Measurements from ENCODE around the gene EIF2S1.
"Not testable (repeated sequence)": the region's sequence is repeated elsewhere in the genome, so short reads cannot be mapped to it uniquely, and the experiment has no call there.

Gene EIF2S1

DNA sequence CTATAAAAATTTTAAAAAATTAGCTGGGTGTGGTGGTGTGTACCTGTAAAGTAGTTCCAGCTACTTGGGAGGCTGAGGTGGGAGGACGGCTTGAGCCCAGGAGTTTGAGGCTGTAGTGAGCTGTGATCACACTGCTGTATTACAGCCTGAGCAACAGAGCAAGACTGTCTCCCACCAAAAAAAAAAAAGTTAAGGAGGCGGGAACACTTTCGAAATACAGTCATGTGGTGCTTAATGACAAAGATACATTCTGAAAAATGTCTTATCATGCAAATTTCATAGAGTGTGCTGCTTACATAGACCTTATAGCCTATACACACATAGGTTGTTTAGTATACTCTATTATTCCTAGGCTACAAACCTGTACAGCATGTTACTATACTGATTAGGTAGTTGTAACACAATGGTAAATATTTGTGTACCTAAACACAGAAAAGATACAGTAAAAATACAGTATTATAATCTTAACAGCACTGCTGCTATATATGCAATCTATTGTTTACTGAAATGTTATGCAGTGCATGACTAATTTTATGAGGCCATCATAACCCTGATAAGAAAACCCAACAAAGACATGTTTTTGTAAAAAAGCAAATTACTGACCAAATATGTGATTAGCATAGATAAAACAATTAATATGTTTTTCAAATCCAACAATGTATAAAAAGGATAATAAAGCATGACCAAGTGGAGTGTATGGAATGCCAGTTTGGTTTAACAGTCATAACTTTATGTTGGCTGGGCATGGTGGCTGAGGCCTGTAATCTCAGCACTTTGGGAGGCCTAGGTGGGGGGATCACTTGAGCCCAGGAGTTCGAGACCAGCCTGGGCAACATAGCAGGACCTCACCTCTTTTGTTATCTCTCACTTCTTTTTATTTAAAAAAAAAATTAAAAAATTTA lies 11.4 kb downstream of the EIF2S1 start:
- peak; percentile 29 for DNase-seq (ENCODE audit: low read depth)

DNA sequence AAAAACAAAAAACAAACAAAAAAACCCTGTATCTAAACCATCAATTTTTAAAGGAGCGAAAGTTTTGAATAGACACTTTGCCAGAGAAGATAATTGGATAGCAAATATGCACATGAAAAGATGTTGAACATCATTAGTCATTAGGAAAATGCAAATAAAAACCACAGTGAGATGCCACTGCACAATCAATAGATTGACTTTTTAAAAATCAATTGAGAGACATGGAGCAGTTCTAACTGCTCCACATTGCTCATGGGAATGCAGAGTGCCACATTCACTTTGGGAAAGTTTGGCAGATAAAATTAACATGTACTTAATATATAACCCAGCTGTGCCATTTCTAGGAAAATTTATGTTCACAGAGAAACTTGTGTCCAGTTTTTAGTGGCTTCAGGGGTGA lies 12.7 kb downstream of the EIF2S1 start:
- DNase-seq (ENCODE audit: low read depth) = no peak

DNA sequence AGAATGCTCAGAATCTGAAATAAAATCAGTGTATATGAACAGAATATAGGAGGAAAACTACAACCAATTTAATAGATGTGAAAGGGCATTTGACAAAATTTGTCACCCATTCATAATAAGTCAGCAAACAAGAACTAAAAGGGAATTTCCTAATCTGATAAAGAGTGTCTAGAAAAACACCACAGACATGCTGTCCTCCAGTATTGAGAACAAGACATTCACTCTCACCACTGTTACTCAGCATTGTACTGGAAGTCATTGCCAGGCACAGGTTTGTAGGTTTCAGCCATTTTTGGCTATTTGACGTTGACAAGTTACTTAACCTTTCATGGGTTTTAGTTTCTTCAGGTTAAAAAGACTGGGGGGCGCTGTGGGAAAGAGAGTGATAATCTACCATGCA lies 13.2 kb downstream of the EIF2S1 start:
- peak; percentile 43 for DNase-seq (ENCODE audit: low read depth)

DNA sequence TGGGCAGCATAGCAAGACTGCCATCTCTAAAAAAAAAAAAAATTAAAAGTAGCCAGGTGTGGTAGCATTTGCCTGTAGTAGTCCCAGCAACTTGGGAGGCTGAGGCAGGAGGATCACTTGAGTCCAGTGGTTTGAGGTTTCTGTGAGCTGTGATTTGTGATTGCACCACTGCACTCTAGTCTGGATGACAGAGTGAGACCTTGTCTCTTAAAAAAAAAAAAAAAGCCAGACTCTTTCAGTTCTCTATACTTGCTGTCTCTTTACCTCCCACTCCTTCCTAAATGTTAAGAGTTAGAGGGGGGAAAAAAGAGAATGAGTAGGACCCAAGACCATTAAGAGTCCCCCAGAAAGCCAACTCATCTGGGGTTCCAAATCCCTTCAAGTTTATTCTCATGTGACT lies 17.8 kb downstream of the EIF2S1 start:
- DNase-seq (ENCODE audit: low read depth) = no peak

DNA sequence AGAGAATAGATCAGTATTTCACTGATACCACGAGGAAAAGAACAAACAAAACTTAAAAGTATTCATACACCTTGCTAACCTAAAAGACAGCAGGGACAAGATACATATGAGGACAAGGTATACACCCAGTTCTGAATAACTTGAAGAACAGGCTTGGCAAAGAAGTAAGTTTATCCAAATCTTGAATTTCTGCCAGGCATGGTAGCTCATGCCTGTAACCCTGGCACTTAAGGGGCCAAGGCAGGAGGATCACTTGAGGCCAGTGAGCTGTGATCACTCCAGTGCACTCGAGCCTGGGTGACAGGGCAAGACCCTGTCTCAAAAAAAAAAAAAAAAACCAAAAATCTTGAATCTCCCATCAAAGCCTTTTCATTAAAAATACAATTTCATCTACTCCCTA lies 25.0 kb downstream of the EIF2S1 start:
- no peak for DNase-seq (ENCODE audit: low read depth)

DNA sequence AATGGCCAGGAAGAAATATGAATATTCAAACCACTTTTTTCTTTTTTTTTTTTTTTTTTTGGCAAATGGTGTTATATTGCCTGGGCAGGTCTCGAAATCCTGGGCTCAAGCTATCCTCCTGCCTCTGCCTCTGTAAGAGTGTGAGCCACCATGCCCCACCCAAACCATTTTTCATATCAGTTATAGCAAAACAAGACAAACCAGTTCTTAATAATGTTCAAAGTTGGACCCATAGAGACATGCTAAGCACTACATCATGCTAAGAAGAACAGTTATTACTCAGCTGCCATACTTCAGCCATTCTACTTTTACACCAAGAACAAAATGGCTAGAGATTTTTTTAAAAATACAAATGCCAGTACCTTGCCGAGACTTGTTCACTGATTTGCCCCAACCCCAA lies 25.5 kb downstream of the EIF2S1 start:
- no peak for DNase-seq (ENCODE audit: low read depth)

DNA sequence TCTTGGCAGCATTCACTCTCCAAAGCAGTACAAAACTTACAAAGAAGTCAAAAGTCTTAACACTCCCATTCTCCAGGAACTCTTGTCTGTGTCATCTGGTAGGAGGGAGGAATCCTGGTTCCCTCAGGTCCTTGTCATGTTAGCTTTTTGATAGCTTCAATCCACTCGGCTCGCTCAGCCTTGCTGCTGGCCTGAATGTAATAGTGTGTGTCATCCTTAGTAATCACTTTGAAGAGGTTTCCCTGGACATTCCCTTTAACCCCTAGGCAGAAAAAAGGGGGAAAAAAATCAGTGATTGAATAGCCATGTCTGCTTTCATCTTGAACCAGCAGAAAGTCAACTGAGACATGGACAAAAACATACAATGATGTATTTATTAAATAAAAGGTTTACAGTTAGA lies 27.1 kb downstream of the EIF2S1 start:
- peak; percentile 28 for DNase-seq (ENCODE audit: low read depth)

DNA sequence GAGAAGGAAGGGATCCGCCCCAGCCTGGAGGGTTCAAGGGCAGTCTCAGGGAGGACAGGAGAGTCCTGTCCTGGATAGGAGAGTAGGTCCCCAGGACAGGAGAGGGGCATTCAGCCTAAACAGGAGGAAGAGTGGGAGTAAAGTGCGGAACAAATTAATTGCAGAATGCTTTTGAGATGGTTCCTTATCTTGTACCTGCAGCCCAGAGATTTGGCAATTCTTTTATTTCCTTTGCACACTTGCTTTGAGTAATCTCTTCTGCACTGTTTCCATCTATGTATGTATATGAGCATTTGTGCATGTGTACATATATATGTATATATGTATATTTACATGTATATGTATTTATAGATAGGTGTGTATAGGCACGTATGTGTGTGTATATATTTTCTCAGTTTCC lies 29.1 kb downstream of the EIF2S1 start:
- DNase-seq (ENCODE audit: low read depth) = no peak

DNA sequence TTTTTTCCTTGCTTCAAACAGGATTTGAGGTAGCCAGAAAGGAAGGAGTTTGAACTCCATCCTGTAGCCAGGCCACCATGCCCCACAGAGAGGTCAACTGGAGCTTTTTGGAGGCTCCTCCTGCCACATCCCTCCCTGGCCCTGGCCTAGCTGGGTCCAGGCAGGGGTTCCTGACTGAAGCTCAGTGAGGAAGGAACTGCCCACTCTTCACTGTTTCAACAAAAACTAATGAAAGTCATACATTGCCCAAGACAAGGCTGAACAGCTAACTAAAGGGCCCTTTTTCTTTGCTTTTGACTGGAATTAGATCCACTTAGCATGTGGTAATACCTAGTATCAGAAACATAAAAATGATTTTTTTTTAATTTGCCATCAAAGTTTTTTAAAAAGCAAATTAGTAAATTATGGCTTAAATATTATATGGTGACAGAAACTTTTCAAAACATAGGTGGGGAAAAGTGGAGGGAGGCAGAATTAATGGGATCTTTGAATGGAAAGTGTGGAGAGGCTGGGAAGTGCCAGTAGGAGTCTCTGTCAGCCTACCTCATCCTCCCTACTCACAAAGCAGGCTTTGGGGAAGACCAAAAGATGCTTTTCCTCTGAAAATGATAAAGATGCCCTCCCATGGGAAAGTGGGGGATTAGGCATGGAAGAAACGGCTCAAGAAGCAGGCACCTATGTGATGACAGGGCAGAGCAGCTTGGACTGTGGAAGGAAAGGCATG lies 29.8 kb downstream of the EIF2S1 start:
- no peak for DNase-seq (ENCODE audit: low read depth)

DNA sequence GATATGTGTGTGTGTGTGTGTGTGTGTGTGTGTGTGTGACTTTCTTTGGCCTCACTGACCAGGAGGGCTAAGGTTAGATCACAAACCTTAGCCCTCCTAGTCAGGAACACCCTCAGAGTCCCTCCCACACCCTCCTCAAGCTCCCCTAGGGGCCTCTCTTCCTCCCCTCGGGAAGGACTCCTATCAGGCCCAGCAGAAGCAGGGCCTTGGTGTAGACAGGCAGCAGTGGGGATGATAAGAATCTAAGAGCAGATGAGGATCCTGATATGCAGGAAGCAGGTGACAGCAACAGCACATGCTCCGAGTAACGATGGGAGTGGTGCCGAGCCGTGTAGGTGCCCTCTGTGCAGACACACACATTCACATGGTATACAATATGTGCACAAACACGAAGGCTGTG lies 31.1 kb downstream of the EIF2S1 start:
- no peak for DNase-seq (ENCODE audit: low read depth)

DNA sequence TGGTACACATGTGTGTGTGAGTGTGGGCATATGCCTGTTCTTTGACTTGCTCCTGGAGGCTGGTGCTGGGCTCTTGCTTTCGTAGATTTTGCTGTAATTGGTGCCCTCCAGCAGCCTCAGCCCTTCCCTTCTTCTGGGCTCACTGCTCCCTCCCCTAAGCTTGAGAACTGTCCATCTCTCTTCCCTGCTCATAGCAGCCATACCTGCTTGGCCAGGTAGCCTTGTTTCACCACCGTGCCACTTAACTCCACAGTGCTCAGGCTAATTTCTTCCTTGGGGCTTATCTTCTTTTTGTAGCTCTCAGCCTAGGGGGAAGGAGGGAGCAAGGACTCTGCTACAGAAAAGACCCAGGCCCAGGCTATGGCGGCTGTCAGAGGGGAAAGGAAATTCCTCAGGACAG lies 32.0 kb downstream of the EIF2S1 start:
- no peak for DNase-seq (ENCODE audit: low read depth)

DNA sequence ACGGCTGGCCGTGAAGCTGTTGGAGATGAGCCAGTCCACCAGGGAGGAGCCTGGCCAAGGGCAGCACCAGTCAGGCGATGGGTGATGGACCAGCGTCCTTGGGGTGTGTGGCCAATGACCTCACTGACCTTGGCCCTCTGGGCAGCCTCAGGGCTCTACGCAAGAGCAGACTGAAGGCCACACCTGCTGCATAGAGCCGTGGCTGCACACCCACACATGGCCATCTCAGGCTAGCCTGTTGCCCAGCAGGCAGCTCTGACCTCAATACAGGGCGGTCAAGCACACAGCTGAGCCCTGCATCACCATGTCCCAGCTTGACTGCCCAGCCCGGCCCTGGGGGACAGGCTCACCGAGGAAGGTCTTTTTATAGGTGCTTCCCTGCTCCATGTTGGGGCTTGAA lies 32.7 kb downstream of the EIF2S1 start:
- no peak for DNase-seq (ENCODE audit: low read depth)

DNA sequence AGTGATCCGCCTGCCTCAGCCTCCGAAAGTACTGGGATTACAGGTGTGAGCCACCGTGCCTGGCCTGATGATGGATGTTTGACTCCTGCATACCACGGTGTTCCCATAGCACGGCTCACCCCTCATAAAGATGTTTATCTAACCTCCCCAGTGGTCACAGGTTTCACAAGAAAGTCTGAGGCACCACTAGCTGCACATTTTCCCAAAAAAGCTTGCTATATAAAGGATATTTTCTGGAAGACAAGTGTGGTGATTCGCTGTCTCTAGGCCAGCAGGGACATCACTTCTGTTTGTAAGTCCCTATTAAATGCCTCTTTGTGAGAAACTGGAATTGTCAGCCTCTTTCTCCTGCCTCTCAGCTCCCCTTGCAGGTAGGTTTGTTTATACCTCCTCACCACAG lies 33.6 kb downstream of the EIF2S1 start:
- no peak for DNase-seq (ENCODE audit: low read depth)

DNA sequence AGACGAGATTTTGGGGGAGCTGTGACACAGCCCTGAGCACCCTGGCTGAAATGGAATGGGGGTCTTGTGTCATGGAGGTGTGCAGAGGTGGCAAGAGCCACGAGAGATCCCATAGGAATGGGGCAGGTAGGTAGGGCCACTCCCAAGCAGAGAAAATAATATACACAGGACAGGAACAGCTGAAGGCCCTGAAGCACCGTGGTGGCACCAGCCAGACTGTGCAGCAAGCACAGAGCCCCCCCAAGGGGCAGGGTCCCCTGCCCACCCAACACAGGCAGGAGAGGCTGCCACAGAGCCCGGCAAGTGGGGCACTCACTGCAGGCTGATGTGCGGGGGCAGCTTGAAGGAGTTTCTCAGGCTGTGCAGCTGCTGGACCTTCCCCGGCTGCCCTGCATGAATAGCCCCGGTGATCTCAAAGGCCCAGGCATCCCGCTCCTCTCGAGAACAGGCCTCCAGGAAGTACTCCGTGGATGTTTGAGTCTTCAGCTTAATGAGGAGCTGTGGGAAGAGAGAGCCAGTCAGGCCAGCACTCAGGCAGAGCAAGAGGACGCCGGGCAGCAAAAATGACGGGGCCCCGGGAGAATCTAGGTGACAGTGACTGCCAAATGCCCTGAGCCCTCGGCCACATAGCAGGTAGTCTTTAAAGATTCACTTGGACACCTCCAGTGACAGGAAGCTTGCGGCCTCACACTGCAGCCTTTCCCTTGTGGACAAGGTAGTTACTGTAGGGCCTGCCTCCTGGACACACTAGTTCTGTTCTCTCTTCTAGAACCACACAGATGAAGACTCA lies 35.2 kb downstream of the EIF2S1 start:
- DNase-seq (ENCODE audit: low read depth) = no peak

DNA sequence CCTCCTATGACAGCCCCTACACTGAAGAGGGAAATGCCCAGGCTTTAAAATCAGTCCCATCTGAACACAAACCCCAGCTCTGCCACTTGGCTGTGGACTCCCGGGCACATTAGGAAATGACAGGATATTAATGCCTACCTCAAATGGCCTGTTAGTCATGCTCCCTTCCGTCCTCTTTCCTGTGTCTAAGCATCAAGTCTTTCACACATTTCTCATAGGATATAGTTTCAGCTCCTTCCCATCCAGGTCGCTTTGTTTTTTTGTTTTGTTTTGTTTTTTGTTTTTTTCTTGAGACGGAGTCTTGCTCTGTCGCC lies 35.7 kb downstream of the EIF2S1 start:
- DNase-seq (ENCODE audit: low read depth) = no peak

DNA sequence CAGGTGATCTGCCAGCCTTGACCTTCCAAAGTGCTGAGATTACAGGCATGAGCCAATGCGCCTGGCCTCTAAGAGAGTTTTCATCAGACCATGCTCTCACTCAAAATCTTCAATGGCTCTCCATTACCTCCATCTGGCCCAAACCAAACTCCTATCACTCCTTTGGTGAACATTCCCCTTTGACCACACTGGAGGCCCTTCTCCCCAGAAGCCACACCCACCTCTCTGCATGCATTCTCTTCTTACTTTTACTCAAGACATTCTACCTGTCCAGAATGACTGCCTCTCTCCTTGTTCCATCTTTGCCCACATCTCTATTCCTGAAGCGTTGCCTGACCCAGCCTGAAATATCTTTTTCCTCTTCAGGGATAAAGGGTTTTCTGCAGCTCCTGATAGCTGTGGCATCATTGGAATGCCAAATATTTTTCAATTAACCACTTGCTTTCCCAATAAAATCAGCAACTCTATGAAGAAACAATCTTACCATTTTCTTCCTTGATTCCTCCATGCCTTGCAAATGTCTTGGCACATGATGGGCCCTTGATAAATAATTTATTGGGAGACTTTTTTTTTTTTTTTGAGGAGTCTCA lies 36.3 kb downstream of the EIF2S1 start:
- DNase-seq (ENCODE audit: low read depth) = peak; percentile 47

DNA sequence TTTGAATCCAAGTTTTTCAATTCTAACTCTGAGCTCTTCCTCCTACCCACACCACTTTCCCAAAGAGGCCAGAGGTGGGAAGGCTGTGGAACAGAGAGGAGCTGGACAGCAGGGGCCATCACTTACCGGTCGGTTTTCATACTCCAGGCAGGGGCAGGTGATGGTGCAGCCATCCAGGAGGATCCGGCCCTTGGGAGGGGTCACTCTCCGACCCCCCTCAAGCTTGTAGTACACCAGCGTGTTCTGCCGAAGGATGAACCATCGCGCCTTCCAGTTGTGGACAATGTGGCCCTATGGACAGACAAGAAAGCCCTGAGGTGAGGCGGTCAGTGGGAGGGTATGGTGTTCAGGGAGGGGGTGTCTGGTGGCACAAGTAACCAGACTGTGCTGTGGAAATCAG lies 37.4 kb downstream of the EIF2S1 start:
- DNase-seq (ENCODE audit: low read depth) = no peak

DNA sequence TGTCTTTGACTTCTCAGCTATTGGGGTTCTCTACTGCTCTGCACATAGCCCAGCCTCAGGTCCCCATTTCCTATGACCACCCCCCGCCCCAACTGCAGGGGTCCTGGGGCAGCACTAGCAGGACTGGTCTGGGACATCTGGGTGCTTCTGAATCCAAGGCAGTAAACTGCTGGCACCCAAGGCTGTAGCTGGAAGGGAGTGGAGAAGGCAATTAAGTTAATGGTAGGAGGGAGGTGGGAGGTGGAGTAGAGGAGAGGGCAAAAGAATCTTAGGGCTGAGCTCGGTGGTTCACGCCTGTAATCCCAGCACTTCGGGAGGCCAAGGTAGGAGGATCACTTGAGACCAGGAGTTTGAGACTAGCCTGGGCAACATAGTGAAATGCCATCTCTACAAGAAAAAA lies 40.3 kb downstream of the EIF2S1 start:
- no peak for DNase-seq (ENCODE audit: low read depth)

DNA sequence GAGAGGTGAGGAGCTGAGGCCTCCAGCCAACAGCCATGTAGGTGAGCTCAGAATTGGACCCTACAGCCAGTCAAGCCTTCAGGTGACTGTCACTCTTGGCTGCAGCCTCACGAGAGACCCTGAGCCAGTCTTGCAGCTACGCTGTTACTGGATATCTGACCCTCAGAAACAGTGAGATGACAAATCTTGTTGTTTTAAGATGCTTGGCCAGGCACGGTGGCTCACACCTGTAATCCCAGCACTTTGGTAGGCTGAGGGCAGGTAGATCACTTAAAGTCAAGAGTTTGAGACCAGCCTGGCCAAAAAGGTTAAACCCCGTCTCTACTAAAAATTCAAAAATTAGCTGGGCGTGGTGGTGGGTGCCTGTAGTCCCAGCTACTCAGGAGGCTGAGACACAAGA lies 45.6 kb downstream of the EIF2S1 start:
- no peak for DNase-seq (ENCODE audit: low read depth)

DNA sequence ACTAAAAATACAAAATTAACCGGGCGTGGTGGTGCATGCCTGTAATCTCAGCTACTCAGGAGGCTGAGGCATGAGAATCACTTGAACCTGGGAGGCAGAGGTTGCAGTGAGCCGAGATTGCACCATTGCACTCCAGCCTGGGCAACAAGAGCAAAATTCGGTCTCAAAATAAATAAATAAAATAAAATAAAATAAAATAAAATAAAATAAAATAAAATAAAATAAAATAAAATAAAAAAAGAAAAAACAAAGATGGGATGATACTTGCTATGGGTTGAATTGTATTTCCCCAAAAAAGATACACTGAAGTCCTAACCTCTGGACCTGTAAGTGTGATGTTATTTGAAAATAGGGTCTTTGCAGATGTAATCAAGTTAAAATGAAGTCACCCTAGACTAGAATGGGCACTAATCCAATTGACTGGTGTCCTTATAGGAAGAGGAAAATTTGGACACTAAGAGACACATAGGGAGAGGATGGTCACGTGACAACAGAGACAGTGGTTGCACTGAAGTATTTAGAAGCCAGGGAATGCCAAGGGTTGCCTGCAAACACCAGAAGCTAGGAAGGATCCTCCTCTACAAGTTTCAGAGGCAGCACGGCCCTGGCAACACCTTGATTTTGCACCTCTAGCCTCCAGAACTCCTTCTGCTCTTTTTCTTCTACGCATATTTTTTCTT lies 48.1 kb downstream of the EIF2S1 start:
- not testable (repeated sequence) for DNase-seq (ENCODE audit: low read depth)

DNA sequence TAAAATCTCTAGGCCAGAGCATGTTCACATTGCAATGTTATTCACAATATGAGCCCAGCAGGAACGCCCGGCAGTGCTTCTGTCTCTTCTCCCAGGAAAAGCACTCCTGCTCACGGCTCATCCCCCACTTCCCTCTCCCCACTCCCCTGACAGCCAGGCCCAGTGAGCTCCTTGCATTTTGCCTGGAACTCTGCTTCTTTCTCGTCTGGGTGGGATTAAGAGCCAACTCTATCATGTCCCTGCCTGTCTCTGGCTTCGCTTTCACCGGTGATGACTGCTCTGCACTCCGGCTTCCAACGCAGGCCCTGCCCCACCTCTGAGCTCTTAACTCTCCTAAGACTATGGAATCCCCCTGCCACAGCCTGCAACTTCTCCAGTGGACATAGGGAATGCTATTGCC lies 49.3 kb downstream of the EIF2S1 start:
- no peak for DNase-seq (ENCODE audit: low read depth)

DNA sequence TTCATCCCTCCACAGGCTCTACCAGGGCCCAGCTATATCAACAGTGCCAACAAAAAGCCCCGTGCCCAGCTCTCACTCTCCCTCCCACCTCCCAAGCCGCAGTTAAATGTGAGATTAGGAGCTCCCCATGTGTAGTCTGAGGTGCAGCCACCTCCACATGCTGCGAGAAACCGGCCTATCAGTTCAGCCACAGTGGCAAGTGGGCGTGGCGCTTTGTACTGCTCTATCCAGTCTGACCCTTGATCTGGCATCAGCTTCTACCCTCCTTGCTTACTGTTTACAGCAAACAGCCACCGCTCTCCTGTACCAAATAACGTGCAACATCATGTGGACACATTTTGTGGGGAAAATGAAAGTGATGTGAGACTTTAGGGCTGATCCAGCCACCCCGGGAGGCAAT lies 50.2 kb downstream of the EIF2S1 start:
- DNase-seq (ENCODE audit: low read depth) = no peak
